HG02571 (cell line): Measurements from ENCODE around the gene NEURL2.
"Not testable (repeated sequence)": the region's sequence is repeated elsewhere in the genome, so short reads cannot be mapped to it uniquely, and the experiment has no call there.

Experiments
- ATAC-seq: cut with Tn5 transposase; IDR thresholded peaks from one replicate; pipeline ENCODE4 v1.9.1; 2021; ENCODE audit warnings: mild to moderate bottlenecking, moderate library complexity; ENCODE audit not compliant: unreplicated experiment

NEURL2 gene

DNA sequence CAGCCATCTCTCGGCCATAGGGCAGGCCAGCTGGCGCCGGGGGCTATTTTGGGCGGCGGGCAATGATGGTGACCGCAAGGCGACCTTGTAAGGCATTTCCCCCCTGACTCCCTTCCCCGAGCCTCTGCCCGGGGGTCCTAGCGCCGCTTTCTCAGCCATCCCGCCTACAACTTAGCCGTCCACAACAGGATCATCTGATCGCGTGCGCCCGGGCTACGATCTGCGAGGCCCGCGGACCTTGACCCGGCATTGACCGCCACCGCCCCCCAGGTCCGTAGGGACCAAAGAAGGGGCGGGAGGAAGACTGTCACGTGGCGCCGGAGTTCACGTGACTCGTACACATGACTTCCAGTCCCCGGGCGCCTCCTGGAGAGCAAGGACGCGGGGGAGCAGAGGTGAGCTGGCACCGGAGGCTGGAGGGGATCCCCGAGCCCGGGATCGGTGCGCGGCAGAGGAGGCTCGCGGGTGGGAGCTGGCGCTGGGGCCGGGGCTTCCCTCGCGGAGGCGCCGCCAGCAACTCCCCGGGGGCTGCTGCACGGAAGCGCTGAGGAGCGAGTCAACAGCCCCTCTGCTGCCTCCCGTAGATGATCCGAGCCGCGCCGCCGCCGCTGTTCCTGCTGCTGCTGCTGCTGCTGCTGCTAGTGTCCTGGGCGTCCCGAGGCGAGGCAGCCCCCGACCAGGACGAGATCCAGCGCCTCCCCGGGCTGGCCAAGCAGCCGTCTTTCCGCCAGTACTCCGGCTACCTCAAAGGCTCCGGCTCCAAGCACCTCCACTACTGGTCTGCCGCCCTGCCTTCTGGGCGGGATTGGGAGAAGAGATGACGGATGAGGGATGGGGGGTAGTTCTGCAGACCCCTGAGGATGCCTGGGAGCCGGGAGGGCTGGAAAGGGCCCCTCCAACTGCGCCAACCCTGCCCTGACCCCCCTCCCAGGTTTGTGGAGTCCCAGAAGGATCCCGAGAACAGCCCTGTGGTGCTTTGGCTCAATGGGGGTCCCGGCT is at the start of gene NEURL2, which contains the start of gene CTSA:
TSS of gene NEURL2 (minus strand) at position 224 of the 999 bp plus-strand sequence. CDS start at position 7, 217 bp downstream.
TSS of gene CTSA (plus strand) at position 351 of the 999 bp plus-strand sequence. CDS start at position 585, 234 bp downstream.
- peak; percentile 73 for ATAC-seq

- ATAC-seq: no peak
These were observed 49.5 kb upstream of the NEURL2 start for GRCh38 chr20:45940469-45940868.

DNA sequence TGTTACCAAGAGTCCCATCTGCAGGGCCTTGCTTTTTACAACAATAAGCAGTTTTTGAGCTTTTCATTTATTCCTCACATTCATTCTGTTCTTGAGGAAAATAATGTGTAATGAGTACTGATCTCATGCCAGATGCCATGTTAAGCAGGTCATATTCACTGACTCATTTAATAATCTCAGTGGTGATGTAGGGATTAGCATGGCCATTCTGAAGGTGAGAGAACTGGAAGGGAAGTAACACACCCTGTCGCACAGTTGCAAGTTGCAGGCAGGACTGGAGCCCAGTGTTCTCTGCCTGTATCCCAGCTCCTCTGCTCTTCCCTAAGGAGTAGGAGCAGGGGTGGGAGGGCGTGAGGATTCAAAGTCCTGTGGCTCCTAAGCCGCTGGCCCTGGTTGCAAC is 49.0 kb upstream of the NEURL2 start:
- no peak for ATAC-seq

DNA sequence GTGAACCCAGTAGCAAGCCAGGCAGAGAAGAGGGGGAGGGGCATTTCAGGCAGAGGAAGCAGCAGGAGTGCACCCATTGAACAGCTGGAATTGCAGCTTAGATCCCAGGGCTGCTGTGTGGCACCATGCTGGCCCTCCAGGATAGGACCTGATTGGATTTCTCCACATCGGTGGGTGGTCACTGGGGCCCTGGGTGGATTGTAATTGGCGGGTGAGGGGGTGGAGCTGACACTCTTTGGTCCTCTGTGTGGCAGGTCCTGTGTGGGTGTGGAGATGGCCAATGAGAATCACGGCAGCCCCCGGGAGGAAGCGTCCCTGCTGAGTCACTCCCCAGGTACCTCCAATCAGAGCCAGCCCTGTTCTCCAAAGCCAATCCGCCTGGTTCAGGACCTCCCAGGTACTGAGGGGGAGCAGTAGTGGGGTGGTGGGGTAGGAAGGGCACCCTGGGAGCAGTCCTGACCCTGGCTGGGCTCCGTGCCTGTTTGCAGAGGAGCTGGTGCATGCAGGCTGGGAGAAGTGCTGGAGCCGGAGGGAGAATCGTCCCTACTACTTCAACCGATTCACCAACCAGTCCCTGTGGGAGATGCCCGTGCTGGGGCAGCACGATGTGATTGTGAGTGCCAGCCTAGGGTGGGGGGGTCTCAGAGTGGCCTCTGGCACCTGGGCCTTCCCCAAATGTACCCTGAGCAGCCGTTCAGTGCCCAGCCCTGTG is 47.9 kb upstream of the NEURL2 start:
- no peak for ATAC-seq

DNA sequence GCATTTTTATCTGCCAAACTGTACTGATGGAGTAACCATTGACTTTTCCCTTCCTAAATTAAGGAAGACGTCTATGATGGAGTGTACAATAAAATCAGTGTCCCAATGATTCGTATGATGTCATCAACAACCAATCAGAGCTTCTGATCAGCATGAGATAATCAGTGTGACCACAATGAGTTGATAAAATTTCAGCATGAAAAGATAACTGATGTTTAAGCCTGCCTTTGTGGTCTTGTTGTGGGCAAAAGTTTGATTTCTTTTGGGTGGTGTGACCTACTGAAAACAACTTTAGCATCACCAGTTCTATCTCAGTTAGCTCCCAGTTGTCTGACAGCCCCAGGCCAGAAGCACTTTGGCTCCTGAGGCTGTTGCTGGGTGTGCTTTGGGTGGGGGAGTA is 46.8 kb upstream of the NEURL2 start:
- no peak for ATAC-seq

GRCh38 chr20:45935416-45936046 is 44.5 kb upstream of the NEURL2 start:
- peak; percentile 12 for ATAC-seq

DNA sequence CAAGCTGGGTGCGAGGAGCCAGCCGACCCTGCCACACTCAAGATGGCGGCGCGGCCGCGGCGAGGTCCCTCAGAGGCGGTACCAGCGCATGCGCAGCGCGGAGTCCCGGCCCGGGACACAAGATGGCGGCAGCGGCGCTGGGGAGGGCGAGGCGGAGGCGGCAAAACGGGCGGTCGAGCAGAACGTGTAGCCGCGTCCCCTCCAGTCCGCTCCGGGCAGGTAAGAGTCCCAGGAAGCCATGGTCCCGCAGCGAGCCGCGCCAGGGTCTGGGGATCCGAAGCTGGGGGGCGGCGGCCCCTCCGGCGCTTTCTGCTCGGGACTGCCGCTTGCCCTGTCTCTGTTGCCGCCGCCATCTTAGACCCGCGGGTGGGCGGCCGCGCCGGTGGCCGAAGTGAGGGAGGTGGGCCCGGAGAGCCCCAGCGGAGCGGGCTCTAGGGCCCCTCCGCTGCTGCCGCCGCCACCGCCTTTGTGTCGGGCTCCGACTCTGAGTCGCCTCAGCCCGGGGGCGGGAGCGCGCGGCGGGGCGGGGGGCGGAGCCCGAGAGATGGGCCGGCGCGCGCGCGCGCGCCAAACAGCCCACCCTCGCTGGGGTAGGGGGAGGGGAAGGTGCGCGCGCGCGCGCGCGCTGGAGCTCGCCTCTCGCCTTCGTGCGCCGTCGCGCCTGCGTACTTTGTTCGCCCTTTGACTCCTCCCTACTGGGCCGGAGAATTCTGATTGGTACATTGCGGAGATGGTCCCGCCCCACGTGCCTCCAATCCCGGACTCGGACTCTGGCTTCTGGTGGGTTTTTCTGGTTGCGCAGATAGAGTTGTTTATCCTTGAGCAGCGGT is 43.8 kb upstream of the NEURL2 start, which contains the start of gene PCIF1:
TSS of gene PCIF1 (plus strand) at position 98 of the 830 bp plus-strand sequence. CDS start 4,317 bp downstream, outside the sequence.
- peak; percentile 71 for ATAC-seq

DNA sequence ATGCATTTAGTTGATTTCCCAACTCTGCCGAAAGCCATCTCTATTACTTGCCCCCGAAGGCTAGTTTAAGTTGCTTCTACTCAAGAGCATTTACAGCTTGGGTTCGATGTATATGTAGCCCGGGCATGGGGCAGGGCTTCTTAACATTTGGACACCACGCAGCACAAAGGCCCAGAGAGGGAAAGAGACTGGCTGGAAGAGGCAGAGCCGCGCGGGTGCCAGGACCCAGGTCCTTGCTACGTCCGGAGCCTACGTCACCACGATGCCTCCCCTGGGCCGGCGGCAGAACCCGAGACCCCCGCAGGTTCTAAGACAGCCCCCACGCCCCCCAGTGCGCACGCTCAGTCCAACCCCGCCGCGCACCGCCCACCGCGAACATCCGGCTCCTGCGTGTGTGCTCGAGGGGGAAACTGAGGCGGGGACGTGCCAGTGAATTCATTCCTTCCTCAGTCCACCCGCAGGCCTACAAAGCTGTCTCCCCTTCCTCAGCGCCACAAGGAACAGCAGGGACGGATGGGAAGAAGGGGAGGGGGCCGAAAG is 43.1 kb upstream of the NEURL2 start:
- peak; percentile 24 for ATAC-seq

GRCh38 chr20:45933266-45934045 is 42.4 kb upstream of the NEURL2 start:
- ATAC-seq: no peak

- not testable (repeated sequence) for ATAC-seq
These were observed 40.7 kb upstream of the NEURL2 start for GRCh38 chr20:45931680-45932079.

DNA sequence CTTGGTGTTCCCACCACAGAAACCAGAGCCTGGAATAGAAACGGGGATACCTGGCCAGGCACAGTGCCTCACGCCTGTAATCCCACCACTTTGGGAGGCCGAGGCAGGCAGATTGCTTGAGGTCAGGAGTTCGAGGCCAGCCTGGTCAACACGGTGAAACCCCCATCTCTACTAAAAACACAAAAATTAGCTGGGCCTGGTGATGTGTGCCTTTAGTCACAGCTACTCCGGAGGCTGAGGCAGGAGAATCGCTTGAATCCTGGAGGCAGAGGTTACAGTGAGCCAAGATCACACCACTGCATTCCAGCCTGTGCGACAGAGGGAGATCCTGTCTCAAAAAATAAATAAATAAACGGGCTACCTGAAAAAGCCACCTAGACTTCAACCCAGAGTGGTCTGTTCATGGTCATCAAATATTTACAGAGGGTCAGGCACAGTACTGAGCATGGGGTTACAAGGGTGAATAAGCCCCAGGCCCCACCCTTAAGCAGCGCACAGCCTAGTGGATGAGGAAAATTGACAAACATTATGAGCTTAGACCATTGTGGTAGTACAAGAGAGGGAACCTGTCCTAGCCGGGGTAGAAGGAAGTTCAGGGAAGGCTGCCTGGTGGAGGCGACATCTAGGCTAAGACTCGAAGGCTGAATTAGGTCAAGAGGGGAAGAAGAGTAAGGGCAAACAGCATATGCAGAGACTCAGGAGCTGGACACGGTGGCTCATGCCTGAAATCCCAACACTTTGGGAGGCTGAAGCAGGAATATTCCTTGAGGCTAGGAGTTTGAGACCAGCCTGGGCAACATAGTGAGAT is 36.3 kb upstream of the NEURL2 start:
- ATAC-seq: no peak

GRCh38 chr20:45926731-45927070 is 35.7 kb upstream of the NEURL2 start:
- no peak for ATAC-seq

GRCh38 chr20:45925821-45926506 is 35.0 kb upstream of the NEURL2 start:
- no peak for ATAC-seq

DNA sequence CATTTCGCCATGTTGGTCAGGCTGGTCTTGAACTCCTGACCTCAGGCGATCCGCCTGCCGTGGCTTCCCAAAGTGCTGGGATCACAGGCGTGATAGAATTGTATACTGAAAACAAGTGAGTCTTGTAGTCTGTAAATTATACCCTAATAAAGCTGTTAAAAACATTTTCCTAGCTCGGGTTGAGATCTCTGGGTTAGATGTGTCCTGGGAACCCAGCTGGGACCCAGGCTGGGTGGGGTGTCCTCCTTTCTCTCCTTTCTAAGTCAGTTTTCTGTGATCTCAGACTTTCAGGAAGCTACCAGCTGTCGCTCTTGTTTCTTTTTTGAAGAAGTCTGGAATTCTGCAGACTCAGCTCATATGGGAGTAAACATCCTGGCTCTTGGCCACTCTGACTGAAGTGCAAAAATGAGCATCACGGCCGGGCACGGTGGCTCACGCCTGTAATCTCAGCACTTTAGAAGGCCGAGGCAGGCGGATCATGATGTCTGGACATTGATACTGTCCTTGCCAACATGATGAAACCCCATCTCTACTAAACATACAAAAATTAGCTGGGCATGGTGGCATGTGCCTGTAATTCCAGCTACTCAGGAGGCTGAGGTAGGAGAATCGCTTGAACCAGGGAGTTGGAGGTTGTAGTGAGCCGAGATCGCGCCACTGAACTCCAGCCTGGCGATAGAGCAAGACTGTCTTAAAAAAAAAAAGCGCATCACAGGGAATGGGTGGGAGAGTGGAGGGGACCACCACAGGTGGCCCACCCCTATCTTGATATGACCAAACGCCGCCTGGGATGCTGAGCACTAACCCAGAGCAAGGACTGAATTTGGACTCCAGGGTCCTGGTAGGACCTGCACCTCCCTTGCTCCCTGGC is 33.6 kb upstream of the NEURL2 start:
- no peak for ATAC-seq

DNA sequence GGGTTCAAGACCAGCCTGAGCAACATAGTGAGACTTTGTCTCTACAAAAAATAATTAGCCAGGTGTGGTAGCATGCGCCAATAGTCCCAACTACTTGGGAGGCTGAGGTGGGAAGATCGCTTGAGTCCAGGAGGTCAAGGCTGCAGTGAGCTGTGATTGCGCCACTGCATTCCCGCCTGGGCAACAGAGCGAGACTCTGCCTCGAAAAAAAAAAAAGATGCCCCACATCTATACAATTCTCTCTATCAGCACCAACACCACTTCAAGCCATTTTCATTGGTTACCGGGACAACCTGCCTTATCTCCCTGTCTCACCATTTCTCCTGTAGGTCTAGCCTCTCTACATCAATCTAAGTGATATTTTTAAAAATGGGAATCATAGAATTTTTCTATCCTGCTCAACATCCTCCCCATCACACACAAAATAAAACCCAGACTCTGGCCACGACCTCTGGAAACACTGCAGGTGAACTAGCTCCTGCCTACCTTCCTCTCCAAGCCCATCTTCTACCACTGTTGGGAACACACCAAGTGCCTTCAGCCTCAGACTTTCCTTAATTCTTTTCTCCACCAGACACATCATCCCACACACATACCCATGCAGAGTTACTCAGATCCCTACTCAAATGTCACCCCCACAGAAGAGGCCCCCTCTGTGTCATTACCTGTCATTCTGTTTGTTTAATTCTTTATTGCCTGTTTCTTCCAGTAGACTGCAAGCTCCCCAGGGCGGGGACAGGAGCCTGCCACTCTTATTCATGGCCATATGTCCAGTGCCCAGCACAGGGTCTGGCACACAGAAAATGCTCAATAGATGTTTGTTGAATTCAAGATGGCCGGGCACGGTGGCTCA is 30.6 kb upstream of the NEURL2 start:
- ATAC-seq: no peak
